Measurements from ENCODE around the gene CD320.

- TF ChIP-seq CTCF (IDR thresholded peaks at IDR 0.05): no peak
- no peak for TF ChIP-seq POLR2A (IDR thresholded peaks at IDR 0.05)
Measured at GRCh38 chr19:8322638-8322997, 14.5 kb upstream of the CD320 start.
